GM11168 (cell line): ENCODE results near the gene COL4A1.

Source experiments
- in situ Hi-C: fragments of 300-500 bp; cut with MboI; formaldehyde crosslinking; loops from one replicate; pipeline ENCODE4 v1.12.0; 2022; ENCODE audit warnings: low sequenced_read_pairs; ENCODE audit not compliant: unreplicated experiment

COL4A1 gene

DNA sequence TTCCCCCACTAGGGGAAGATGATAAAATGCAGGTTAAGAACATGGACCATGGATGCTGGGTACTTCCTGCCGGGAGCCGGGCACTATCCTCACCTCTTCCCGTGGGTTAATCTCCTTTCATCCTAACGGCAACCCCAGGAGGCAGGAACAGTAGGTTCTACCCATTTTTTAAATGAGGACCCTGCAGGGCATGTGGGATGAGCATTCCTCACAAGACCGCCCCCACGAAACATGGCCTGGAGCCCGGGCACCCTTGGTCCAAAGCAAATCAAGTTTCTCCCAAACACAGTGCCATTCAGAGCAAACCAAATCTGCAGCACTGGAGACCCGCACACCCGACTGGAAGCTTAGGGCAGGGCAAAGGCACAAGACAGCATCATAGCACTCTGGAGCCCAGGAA, 35.5 kb upstream of the COL4A1 start:
- in situ Hi-C loops, result no loop called here

DNA sequence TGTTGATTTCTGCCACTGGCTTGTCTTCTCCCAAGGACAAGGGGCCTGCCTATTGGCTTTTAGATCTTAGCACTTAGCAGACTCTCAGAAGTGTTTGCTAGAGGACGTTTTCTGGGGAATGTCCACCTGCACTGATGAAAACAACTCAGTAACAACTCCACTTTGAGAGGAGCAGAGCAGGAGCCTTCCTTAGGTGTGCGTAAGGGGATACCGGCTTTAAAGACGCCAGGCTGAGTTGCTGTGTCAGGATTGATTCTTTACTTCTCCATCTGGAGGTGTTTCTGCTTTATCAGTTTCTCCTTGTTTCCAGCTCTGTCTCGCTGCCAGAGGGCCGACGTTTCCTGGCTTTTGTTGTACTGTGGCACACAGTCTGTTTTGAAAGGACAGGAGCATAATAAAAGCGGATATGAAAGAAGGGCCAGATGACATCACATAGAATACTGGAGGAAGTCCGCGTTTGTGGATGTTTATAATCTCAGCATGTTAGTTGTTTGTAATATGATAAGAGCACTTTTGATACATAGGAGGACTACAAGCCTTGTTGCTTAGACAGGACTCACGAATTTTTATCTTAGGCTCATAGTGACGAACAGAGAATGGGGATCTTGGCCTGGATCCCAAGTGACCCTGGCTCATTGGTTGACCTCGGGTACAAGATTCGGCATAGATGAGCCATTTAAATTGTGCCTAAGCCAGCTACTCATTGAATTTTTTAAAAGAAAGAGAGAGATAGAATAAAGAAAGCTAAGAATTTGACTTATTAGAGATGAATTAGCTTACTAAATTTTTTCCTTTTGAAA, 34.7 kb upstream of the COL4A1 start:
- in situ Hi-C loops, result no loop called here

GRCh38 chr13:110340812-110341444, 34.0 kb upstream of the COL4A1 start:
- in situ Hi-C loops, result no loop called here

GRCh38 chr13:110339975-110340550, 33.1 kb upstream of the COL4A1 start:
- in situ Hi-C loops, result no loop called here

- in situ Hi-C loops, result no loop called here
These were observed 32.3 kb upstream of the COL4A1 start for GRCh38 chr13:110339263-110339662.

DNA sequence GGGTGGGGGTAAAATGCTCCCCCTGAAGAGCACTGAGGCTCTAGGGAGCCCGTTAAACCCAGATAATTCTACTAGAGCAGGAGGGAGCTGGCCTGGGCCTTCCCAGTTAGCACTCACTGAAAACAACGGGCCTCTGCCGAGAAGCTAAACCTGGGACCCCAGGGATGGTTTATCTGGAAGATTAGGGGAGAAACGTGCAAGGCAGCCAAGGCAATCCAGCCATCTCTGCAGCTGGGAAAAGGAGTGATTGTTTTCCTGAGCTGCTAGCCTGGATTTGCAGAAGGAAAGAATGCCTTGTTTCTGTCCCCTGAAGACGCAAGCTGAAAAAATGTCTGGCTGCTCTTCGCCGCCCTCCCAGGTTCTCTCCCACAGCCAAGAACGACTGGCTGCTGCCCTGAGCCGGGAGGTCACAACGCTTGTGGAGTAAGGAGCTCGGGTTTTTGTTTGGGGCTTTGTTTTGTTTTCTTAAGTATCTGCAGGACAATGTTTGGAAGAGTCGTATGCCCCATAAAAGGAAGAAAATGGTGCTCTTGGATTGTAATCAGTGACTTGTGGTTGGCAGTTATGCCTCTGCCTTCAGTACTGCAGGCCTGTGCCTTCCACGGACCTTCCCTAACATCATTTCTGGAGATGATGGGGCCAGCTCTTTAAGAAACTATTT, 31.6 kb upstream of the COL4A1 start:
- in situ Hi-C loops, result no loop called here

DNA sequence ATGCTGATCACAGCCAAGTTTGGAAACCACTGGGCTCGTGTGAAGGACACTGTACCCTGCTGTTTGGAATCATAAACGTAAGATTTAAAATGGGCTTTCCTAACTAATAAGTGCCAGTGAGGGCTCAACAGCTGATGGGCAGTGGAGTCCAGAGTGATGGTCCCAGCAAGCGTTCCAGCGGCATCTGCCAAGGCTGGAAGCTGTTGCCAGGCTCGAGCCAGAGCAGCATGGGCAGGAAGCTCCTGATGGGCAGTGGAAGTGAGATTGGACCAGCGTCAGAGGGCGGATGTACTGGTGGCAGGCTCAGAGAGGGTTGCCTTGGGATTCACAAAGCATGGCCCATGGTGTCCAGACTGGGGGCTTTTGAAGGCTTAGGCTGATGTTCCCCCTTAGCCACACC, 30.3 kb upstream of the COL4A1 start:
- in situ Hi-C loops, result no loop called here

GRCh38 chr13:110336681-110337080, 29.7 kb upstream of the COL4A1 start:
- in situ Hi-C loops, result no loop called here

- in situ Hi-C loops, result no loop called here
These were observed 29.2 kb upstream of the COL4A1 start for GRCh38 chr13:110336108-110336507.

GRCh38 chr13:110334841-110335490, 28.0 kb upstream of the COL4A1 start:
- in situ Hi-C loops, result no loop called here

DNA sequence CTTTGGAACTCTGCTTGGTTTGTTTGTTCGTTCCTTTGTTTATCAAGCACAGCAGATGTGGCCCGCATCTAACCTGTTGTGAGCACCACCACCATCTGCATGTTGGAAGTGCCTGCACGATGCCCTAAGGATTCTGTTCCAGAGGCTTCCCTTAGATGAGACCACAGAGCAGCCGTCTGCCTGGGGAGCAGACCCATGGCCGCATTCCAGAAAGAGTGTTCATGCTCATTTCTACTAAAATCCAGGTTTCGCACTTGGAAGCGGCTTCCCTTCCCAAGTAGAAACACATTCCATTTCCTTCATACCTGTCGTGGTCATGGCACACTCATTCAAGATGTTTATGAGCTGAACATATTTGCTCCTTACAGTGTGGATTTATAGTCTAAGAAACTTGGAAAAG, 27.3 kb upstream of the COL4A1 start:
- in situ Hi-C loops, result no loop called here

- in situ Hi-C loops, result no loop called here
These were observed 26.9 kb upstream of the COL4A1 start for GRCh38 chr13:110333837-110334236.

- in situ Hi-C loops, result no loop called here
These were observed 25.8 kb upstream of the COL4A1 start for GRCh38 chr13:110332750-110333149.

DNA sequence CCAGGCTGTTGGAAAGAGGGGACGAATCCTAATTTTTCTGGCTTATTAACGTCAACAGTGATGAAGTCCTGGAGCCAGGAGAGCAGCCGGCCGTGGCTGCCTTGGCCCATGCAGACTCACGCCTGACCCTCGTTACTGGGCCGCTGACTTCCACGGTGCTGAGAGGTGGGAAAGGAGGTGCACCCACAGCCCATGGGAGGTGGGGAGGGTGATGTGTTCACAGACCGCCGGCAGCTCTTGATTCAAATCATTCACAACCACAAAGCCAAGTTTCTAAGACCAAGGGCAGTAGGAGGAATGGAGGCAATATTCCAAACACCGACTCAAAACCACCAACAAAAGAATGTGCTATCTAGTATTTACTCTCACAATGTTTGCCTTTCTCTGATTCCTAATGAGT, 24.4 kb upstream of the COL4A1 start:
- in situ Hi-C loops, result no loop called here

DNA sequence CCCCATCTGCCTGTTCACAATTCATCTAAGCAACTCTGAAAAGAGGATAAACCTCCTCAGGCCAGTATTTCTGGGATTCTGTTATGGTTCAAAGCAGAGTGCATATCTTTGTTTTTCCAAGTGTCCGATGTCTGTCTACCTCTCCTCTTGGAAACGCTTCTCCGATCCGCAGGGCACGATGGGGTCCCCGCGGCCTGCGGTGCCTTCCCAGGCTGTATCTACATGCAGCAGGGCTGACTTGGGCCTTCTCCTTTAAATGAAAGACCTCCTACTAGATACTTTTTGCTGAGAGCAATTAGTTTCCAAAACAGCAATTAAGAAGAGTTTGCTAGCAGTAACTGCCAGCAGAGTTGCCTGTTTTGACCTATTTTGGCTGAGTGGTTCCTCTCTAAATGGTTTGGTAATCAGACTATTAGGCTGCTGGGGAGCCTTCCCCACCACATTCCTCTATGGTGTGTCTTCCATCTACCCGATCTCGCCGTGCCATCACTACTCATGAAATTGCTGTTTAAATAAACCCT, 23.6 kb upstream of the COL4A1 start:
- in situ Hi-C loops, result no loop called here

DNA sequence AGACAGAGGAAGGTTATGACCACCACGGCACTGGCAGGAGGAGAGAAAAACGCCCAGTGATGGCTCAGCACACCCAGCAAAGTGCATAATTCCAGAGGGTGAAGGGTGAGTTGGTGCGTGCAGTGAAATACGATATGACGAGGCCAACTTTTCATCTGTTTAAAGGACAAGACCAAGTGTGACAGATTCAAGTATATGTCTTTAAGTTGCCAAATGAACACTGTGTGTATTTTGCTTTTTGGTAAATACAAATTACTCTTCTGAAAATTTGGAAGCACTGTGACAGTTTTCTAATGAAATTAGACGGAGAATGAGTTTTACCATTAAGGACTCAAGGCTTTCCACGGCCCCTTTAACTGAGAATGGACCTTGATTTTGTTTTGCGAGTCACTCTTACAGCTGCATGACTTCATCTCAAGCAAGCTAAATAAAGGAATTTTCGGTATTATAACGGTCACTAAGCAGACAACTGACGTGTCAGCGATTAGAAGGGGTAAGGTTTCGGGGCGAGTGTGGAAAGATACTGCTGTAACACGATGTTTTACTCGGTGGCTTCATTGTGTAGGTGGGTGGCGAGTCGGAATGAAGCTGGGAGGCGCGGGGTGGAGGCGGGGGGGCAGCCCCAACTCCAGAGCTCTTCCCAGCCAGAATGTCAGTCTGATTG, 23.0 kb upstream of the COL4A1 start:
- in situ Hi-C loops, result no loop called here

- in situ Hi-C loops, result no loop called here
These were observed 22.3 kb upstream of the COL4A1 start for GRCh38 chr13:110329258-110329657.

- in situ Hi-C loops, result no loop called here
These were observed 21.6 kb upstream of the COL4A1 start for GRCh38 chr13:110328573-110328972.

GRCh38 chr13:110327051-110327721, 20.2 kb upstream of the COL4A1 start:
- in situ Hi-C loops, result no loop called here
